ENCODE results near the gene PHC2.

The PHC2 gene

DNA sequence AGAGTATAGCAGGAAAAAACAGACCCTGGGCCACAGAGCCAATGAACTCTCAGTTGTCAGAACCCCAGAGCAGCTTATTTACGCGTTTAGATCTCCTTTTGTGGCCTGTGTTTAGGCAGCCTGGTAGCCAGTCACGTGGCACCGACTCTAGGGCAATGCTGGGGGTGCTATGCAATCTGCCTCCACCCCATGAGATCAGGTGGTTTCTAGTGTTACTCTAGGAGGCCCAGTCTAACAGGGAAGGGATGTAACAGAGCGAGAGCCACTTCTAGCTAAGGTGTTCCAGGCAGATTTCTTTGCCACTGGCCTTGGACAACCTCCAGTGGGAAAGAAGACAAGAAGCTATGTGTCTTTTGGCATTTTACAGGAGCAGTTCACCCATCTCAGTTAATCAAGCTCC, 98.0 kb downstream of the PHC2 start:
- DNase-seq: no peak
- H4K91ac ChIP-seq (ENCODE audit: low read depth, low read length): no peak overlapping the region
- H3K23ac ChIP-seq (ENCODE audit: low read length): peak overlapping the region; percentile 41
- peaks cover 50 to 73% of the 10 kb centered on the region in 2 experiments for H3K36me3 ChIP-seq (ENCODE audit: control insufficient read depth in 1 of 2, insufficient read depth in 2 of 2, low read length in 2 of 2)
- no peak overlapping the region for H3K27ac ChIP-seq (ENCODE audit: low read depth, low read length)
- peaks cover 7 to 13% of the 10 kb centered on the region in 2 experiments for H3K4me1 ChIP-seq (ENCODE audit: control insufficient read depth in 1 of 2, insufficient read depth in 2 of 2, low read length in 2 of 2)
- H2AK5ac ChIP-seq (ENCODE audit: low read length): no peak overlapping the region
- no peak overlapping the region for H2AFZ ChIP-seq (ENCODE audit: insufficient read depth, low read length, poor library complexity)
- H3K9ac ChIP-seq (ENCODE audit: low read length): no peak overlapping the region
- H3K4me2 ChIP-seq (ENCODE audit: low read length): no peak overlapping the region
- no peak overlapping the region for H2BK120ac ChIP-seq (ENCODE audit: insufficient read depth, low read length, poor library complexity)
- H3K79me2 ChIP-seq (ENCODE audit: control insufficient read depth, insufficient read depth, low read length, poor library complexity): peaks cover 4% of the 10 kb centered on the region
- no peaks in the 10 kb centered on the region for H3K27me3 ChIP-seq (ENCODE audit: insufficient read depth, low read length)
- H4K8ac ChIP-seq (ENCODE audit: low read depth, low read length): no peak overlapping the region
- peaks cover 3% of the 10 kb centered on the region for H3K9me3 ChIP-seq (ENCODE audit: insufficient read depth, low read depth, low read length)
- H3K4ac ChIP-seq (ENCODE audit: low read depth, low read length): no peak overlapping the region
- peaks cover 2% of the 10 kb centered on the region for H3K79me1 ChIP-seq (ENCODE audit: low read length)
- no CpG with 5 or more reads among the region's 5 CpGs for WGBS (ENCODE audit: extremely low coverage, insufficient coverage, insufficient read length)
- H2BK12ac ChIP-seq (ENCODE audit: low read length): no peak overlapping the region
- no peak overlapping the region for H2BK5ac ChIP-seq (ENCODE audit: low read depth, low read length, poor library complexity)
- no peak overlapping the region for H3K4me3 ChIP-seq (ENCODE audit: low read depth, low read length)
- H4K12ac ChIP-seq (ENCODE audit: low read depth, low read length): no peak overlapping the region
- no peak overlapping the region for H3K18ac ChIP-seq (ENCODE audit: low read length)
- H3K14ac ChIP-seq (ENCODE audit: low read length): no peak overlapping the region

DNA sequence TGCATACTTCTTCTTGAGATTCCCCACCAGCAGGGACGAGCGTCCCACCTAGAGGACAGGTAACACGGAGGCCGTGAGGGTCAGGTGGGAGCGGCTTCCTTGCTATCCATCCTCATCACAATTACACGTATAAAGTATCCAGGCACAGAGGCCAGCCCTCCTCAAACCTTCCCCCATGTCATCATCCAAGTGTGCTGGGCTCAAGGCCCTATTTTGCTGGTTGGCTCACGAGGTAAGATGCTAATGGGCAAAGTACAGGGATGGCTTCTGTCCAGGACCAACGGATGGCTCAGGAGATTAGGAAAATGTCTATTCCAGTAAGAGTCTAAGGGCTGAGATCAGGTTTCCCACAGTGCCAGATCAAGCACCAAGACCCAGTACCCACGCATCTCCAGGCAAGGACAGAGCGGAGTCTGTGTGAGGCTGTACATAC, 98.5 kb downstream of the PHC2 start:
- peaks cover 3% of the 10 kb centered on the region for H3K9me3 ChIP-seq (ENCODE audit: insufficient read depth, low read depth, low read length)
- H3K79me1 ChIP-seq (ENCODE audit: low read length): peaks cover 2% of the 10 kb centered on the region
- no peak overlapping the region for H4K12ac ChIP-seq (ENCODE audit: low read depth, low read length)
- H2AFZ ChIP-seq (ENCODE audit: insufficient read depth, low read length, poor library complexity): no peak overlapping the region
- no peak overlapping the region for H3K18ac ChIP-seq (ENCODE audit: low read length)
- WGBS (ENCODE audit: extremely low coverage, insufficient coverage, insufficient read length): no CpG with 5 or more reads among the region's 10 CpGs
- peaks cover 54 to 76% of the 10 kb centered on the region in 2 experiments for H3K36me3 ChIP-seq (ENCODE audit: control insufficient read depth in 1 of 2, insufficient read depth in 2 of 2, low read length in 2 of 2)
- H3K4me2 ChIP-seq (ENCODE audit: low read length): no peak overlapping the region
- peaks cover 6 to 10% of the 10 kb centered on the region in 2 experiments for H3K4me1 ChIP-seq (ENCODE audit: control insufficient read depth in 1 of 2, insufficient read depth in 2 of 2, low read length in 2 of 2)
- no peak overlapping the region for H2AK5ac ChIP-seq (ENCODE audit: low read length)
- no peak overlapping the region for H3K9ac ChIP-seq (ENCODE audit: low read length)
- H2BK5ac ChIP-seq (ENCODE audit: low read depth, low read length, poor library complexity): peak overlapping the region; percentile 3
- H4K8ac ChIP-seq (ENCODE audit: low read depth, low read length): no peak overlapping the region
- no peaks in the 10 kb centered on the region for H3K27me3 ChIP-seq (ENCODE audit: insufficient read depth, low read length)
- DNase-seq: no peak
- H3K23ac ChIP-seq (ENCODE audit: low read length): no peak overlapping the region
- H3K4ac ChIP-seq (ENCODE audit: low read depth, low read length): no peak overlapping the region
- H3K79me2 ChIP-seq (ENCODE audit: control insufficient read depth, insufficient read depth, low read length, poor library complexity): peaks cover 4% of the 10 kb centered on the region
- no peak overlapping the region for H3K27ac ChIP-seq (ENCODE audit: low read depth, low read length)
- H4K91ac ChIP-seq (ENCODE audit: low read depth, low read length): no peak overlapping the region
- H2BK120ac ChIP-seq (ENCODE audit: insufficient read depth, low read length, poor library complexity): no peak overlapping the region
- no peak overlapping the region for H2BK12ac ChIP-seq (ENCODE audit: low read length)
- H3K14ac ChIP-seq (ENCODE audit: low read length): no peak overlapping the region
- no peak overlapping the region for H3K4me3 ChIP-seq (ENCODE audit: low read depth, low read length)

DNA sequence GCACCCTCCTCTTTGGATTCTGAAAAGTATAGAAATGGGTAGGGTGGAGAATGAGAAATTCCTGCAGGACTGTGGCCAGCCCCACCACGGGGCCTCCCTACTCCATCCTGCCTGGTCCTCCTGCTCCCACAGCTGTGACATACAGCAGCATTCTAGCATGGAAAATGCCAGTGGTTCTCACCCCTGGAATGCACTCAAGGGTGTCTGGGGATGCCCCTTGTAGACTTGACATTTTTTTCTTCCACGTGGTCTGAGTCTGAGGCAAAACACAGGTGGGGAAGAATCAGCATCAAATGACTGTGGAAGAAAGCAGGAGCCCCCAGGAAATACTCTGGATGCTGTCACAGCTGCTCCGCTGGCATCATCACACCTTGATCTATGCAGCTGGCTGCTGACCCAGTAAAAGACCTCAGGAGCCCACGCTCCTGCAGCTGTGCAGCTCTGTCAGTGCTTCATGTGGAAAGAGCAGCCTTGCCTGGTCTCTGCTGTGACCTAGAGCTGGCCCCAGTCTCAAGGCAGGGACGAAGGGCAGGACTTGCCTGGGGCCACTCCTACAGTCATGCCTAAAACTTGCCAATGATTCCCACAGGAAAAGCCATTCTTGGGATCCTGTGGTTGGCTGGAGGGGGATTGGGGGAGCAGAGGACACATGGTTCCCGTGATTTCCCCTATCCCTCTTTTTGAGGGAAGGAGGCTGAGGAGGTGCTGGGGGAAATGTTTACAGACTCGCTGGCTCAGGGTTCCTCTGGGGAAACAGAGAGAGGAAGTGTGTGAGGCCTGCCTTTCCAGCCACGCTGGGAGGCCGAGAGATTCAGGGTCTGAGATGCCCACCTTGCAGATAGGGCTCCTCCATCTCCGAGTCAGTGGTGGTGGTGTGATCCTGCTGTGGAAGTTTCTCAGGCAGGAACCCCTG, 99.2 kb downstream of the PHC2 start:
- no peak overlapping the region for H2BK12ac ChIP-seq (ENCODE audit: low read length)

DNA sequence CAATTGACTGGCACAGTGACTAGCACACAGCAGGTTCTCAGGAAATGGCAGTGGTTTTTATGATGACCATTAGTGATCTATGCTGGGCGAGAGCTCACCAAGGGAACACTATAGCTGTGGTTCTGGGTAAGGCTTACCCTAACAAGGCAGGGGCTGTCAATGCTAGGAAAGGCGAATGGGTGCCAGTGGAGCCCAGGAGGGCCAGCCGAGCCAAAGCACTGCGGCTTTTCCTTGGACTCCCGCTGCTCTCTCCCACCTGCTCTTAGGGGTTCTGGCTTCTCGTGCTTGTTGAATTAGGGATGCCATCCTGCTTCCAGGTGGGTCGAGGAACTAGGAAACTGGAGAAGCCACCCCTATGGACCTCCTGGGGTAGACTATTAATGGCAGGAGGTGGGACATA, 100.0 kb downstream of the PHC2 start:
- Histone ChIP-seq H3K23ac (ENCODE audit: low read length) (no peak overlapping the region), H4K91ac (ENCODE audit: low read depth, low read length) (no peak overlapping the region), H3K4me2 (ENCODE audit: low read length) (no peak overlapping the region), H3K36me3 (ENCODE audit: control insufficient read depth in 1 of 2, insufficient read depth in 2 of 2, low read length in 2 of 2) (peaks cover 55 to 86% of the 10 kb centered on the region in 2 experiments), H2AK5ac (ENCODE audit: low read length) (no peak overlapping the region), H3K4ac (ENCODE audit: low read depth, low read length) (no peak overlapping the region), H3K27ac (ENCODE audit: low read depth, low read length) (no peak overlapping the region), H3K14ac (ENCODE audit: low read length) (no peak overlapping the region), H4K8ac (ENCODE audit: low read depth, low read length) (no peak overlapping the region), H3K79me1 (ENCODE audit: low read length) (no peaks in the 10 kb centered on the region), H3K27me3 (ENCODE audit: insufficient read depth, low read length) (no peaks in the 10 kb centered on the region), H2BK5ac (ENCODE audit: low read depth, low read length, poor library complexity) (no peak overlapping the region), H3K4me1 (ENCODE audit: control insufficient read depth in 1 of 2, insufficient read depth in 2 of 2, low read length in 2 of 2) (peaks cover 4 to 5% of the 10 kb centered on the region in 2 experiments), H3K79me2 (ENCODE audit: control insufficient read depth, insufficient read depth, low read length, poor library complexity) (peaks cover 2% of the 10 kb centered on the region), H2BK12ac (ENCODE audit: low read length) (no peak overlapping the region), H3K9me3 (ENCODE audit: insufficient read depth, low read depth, low read length) (peaks cover 3% of the 10 kb centered on the region), H3K4me3 (ENCODE audit: low read depth, low read length) (peak overlapping the region; percentile 31), H4K12ac (ENCODE audit: low read depth, low read length) (no peak overlapping the region), H2BK120ac (ENCODE audit: insufficient read depth, low read length, poor library complexity) (no peak overlapping the region), H3K18ac (ENCODE audit: low read length) (no peak overlapping the region), H2AFZ (ENCODE audit: insufficient read depth, low read length, poor library complexity) (no peak overlapping the region), H3K9ac (ENCODE audit: low read length) (no peak overlapping the region)
- no CpG with 5 or more reads among the region's 7 CpGs for WGBS (ENCODE audit: extremely low coverage, insufficient coverage, insufficient read length)
- no peak for DNase-seq

More for the DNA sequence above, 99.2 kb downstream of the PHC2 start:
- DNase-seq: peak; percentile 74 to 79
- Histone ChIP-seq H3K27me3 (ENCODE audit: insufficient read depth, low read length) (no peaks in the 10 kb centered on the region), H3K9me3 (ENCODE audit: insufficient read depth, low read depth, low read length) (peaks cover 3% of the 10 kb centered on the region), H3K4me3 (ENCODE audit: low read depth, low read length) (no peak overlapping the region), H2BK120ac (ENCODE audit: insufficient read depth, low read length, poor library complexity) (no peak overlapping the region), H3K79me2 (ENCODE audit: control insufficient read depth, insufficient read depth, low read length, poor library complexity) (peaks cover 4% of the 10 kb centered on the region), H4K12ac (ENCODE audit: low read depth, low read length) (no peak overlapping the region), H3K4me1 (ENCODE audit: control insufficient read depth in 1 of 2, insufficient read depth in 2 of 2, low read length in 2 of 2) (peaks cover 6 to 8% of the 10 kb centered on the region in 2 experiments), H2AFZ (ENCODE audit: insufficient read depth, low read length, poor library complexity) (no peak overlapping the region), H3K23ac (ENCODE audit: low read length) (no peak overlapping the region), H3K4ac (ENCODE audit: low read depth, low read length) (no peak overlapping the region), H3K18ac (ENCODE audit: low read length) (no peak overlapping the region), H3K27ac (ENCODE audit: low read depth, low read length) (no peak overlapping the region), H3K36me3 (ENCODE audit: control insufficient read depth in 1 of 2, insufficient read depth in 2 of 2, low read length in 2 of 2) (peaks cover 58 to 81% of the 10 kb centered on the region in 2 experiments), H3K9ac (ENCODE audit: low read length) (no peak overlapping the region), H3K4me2 (ENCODE audit: low read length) (no peak overlapping the region), H4K8ac (ENCODE audit: low read depth, low read length) (no peak overlapping the region), H3K79me1 (ENCODE audit: low read length) (peaks cover 2% of the 10 kb centered on the region), H2AK5ac (ENCODE audit: low read length) (no peak overlapping the region), H3K14ac (ENCODE audit: low read length) (no peak overlapping the region), H2BK5ac (ENCODE audit: low read depth, low read length, poor library complexity) (peak overlapping the region; percentile 3), H4K91ac (ENCODE audit: low read depth, low read length) (no peak overlapping the region)
- no CpG with 5 or more reads among the region's 10 CpGs for WGBS (ENCODE audit: extremely low coverage, insufficient coverage, insufficient read length)

Data from trophoblast cell (in vitro differentiated cells and primary cell).